CMK (cell line): Measurements from ENCODE around the gene CRLF1.
A peak's percentile ranks its signal among the peaks of the same experiment; 100 is the strongest.
"Not testable (repeated sequence)": the region's sequence is repeated elsewhere in the genome, so short reads cannot be mapped to it uniquely, and the experiment has no call there.

Experiments used
- DNase-seq: peaks from one replicate; pipeline ENCODE4 v3.0.0-alpha.2; 2010; ENCODE audit warnings: low read depth

The CRLF1 gene

DNA sequence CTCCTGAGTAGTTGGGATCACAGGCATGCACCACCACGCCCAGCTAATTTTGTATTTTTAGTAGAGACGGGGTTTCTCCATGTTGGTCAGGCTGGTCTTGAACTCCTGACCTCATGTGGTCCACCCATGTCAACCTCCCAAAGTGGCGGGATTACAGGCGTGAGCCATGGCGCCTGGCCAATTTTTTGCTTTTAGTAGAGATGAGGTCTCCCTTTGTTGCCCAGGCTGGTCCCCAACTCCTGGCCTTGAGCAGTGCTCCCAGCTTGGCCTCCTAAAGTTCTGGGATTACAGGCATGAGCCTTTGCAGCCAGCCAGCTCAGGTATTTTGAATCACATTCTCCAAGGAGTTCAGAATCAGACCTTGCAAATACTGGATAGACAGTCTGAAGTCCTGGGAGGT is 13.9 kb downstream of the CRLF1 start:
- not testable (repeated sequence) for DNase-seq

DNA sequence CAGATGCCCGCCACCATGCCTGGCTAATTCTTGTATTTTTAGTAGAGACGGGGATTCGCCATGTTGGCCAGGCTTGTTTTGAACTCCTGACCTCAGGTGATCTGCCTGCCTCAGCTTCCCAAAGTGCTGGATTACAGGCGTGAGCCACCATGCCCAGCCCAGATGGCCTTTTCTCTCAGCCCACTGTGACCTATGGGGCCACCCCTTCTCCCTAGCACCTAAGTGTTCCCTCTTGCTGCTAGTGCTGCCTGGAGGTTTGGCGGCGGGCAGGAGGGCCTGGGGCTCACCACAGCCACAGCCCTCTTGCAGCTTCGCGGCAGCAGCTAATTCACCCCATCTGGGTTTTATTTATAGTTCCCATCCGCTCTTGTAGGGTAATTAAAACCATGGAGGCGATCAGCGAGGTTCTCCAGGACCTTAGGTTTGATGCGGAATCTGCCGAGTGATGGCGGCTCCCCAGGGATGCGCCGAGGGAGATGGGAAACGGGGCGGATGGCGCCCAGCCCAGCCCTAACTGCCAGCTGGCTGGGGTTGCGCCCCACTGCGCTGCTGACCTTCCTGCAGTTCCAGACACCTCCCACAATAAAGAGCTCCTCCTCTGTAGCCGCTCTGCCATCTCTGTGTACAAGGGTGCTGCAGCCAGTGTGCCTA is 14.7 kb downstream of the CRLF1 start:
- DNase-seq, result no peak

DNA sequence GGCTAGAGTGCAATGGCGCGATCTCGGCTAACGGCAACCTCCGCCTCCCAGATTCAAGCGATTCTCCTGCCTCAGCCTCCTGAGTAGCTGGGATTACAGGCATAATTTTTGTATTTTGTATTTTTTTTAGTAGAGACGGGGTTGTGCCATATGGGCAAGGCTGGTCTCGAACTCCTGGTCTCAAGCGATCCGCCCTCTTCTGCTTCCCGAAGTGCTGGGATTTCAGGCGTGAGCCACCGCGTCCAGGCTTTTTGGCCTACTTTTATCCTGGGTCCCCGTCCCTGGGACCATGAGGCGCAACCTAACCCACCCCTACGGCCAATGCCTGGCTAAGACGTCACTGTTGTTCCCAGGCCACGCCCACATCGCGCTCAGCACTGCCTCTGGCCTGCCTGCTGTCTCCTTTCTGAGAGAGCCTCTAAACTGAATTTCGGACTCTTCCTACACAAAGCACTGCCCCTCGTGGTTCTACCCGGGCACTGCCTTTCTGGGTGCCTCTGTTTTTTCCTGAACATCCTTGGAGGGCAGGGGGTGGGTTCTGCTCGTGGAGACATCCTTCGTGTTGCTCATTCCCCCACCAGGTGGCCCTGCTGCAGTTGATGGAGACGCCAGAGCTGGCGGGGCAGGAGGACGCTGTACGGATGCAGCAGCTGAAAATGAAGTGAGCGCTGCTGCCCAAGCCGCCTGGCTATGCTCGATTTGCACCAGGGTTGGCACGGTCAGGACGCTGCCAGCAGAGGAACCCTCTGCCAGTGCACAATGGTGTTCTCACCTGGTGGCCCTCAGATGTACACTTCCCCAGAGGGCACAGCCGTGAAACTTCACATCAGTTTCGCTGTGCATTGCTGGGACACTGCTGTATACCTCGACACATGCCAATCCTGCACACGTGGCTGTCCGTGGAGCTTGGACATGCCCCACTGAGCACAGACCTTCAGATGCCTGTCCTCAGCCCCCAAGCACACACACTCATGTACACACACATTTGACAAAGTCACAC is 16.0 kb downstream of the CRLF1 start:
- no peak for DNase-seq

DNA sequence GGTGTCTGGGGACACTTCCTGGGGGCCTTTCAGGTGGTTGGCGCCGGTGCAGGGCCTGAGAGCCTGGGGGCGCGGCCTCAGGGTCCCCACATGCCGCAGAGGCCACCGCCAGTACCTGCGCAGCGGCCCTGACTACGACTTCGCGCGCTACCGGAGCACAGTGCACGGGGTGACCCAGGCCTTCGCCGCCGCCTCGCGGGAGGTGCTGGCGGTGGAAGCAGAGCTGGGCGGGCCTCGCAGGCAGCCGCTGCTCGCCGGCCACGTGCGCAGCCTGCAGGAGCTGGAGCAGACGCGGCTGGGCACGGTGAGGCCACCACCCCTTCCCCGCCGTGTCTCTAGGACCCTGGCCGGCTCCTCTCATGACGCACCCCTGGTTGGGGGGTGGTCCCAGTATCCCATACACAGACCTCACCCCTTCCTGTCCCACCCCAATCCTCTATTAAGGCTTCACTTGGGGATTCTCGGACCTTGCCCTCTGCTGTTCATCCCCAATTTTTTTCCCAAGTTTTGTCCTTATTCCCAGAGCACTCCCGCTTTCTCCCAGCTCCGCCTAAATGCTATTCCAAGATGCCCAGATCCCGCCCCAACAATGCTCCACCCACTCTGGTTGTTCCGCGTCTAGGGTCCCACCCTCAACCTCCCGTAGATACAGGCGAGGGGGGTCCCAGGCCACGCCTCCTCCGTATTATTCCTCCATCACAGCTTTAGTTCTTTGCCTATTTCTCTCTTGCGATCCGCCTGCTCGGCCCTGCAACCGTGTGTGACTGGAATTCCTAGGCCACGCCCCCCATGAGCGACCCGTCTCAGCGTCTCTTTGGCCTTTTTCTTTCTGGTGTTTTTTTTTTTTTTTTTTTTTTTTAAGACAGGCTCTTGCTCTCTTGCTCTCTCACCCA is 17.0 kb downstream of the CRLF1 start:
- DNase-seq, result no peak

DNA sequence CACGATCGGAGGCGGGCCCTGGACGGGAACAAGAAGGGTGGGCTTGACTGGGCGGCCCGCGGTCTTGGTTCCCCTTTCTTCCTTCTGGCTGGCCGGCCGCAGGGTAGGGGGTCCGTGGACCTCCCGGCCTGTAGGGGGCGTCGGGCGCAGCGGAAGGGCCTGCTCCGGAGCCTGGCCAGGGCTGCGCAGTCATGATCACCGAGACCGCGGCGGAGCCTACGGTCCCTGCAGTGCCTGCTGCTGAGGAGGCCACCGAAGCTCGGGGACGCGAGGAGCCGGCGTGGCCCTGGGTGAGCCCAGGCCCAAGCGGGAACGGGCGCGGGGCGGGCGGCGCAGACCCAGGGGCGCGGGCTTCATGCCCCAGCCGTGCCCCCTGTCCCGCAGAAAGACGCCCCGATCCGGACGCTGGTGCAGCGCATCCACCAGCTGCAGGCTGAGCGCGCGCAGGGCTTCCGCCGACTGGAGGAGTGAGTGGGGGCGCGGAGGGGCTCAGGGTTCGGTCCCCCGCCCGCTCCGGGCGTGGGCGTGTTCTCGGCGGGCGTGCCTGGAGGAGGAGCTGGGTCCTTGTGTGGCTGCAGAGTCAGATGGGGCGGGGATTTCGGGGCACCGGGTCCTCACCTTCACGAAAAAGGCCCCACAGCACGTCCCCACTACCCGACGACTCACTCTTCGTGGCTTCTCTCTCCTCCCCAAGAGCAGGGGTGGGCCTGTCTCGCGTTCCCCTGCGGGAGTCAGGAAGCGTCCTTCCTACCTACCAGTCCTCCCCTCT is 17.8 kb downstream of the CRLF1 start, which contains the start of gene REX1BD:
REX1BD (plus strand) TSS at position 188 of the 769 bp plus-strand sequence; CDS start at position 192, 4 bp downstream.
- DNase-seq, result peak; percentile 80

DNA sequence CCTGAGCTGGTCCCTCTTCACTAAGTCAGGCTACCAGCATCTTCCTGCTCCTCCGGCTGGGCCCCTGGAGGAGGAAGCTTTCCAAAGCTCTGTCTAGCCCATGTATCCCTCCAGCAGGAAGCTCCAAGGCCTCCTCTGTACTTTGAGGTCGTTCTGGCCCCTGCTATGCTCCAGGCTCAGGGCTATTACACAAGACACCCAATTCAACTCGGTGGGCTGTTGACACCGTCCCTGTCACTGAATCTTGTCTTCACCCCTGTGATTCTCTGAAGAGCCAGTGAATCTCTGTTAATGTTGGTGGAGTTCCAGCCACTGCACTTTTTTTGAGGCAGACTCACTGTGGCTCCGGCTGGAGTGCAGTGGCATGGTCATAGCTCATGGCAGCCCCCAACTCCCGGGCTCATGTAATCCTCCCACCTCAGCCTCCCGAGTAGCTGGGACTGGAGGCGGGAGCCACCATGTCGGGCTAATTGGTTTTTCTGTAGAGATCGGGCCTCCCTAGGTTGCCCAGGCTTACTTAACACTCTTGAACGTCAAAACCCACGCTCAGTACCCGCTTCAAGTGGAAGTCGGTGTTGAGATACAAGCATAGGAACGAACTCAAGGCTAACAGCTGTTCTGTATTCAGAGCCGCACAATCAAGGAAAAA is 18.5 kb downstream of the CRLF1 start:
- DNase-seq, result no peak

DNA sequence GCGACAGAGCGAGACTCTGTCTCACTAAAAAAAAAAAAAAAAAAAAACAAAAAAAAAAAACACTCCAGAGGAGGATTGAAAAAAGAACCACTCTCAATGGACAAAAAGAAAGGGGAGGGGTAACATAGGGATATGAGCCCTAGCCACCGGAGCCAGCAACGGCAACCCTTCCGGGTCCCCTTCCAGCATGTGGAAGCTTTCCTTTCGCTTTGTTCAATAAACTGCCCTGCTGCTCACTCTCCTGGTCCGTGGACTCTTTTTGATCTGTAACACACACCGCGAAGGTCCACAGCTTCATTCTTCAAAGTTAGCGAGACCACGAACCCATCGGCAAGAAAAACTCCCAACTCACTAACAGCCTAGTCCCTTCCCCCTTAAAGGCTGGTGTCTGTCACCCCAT is 19.0 kb downstream of the CRLF1 start:
- DNase-seq, result no peak

DNA sequence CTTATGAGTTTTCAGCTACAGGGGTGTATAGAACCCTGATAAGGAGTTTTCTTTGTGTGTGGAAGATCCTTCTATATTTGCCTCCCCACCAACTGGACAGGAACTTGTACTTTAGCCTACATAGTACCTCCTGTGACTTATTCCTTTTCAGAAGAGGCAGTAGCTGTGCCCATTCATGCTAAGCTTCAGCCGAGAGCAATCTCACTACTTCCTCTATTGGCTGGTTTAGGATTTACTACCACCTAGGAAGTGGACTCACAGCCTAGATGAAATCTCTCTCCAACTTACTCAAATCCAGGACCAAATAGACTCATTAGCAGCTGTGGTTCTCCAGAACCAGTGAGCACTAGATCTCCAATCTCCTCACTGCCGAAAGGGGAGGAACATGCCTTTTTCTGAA is 20.3 kb downstream of the CRLF1 start:
- no peak for DNase-seq

DNA sequence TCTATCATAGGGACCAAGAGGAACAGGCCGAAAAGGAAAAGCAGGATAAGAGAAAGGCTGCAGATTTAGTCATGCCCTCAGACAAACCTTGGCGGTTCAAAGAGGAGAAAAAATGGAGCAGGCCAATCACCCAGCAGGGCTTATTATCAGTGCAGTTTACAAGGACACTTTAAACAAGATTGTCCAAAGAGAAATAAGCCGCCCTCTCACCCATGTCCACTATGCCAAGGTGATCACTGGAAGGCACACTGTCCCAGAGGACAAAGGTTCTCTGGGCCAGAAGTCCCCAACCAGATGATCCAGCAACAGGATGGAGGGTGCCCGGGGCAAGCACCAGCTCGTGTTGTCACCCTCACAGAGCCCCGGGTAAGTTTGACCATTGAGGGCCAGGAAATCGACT is 26.3 kb downstream of the CRLF1 start:
- DNase-seq, result no peak

DNA sequence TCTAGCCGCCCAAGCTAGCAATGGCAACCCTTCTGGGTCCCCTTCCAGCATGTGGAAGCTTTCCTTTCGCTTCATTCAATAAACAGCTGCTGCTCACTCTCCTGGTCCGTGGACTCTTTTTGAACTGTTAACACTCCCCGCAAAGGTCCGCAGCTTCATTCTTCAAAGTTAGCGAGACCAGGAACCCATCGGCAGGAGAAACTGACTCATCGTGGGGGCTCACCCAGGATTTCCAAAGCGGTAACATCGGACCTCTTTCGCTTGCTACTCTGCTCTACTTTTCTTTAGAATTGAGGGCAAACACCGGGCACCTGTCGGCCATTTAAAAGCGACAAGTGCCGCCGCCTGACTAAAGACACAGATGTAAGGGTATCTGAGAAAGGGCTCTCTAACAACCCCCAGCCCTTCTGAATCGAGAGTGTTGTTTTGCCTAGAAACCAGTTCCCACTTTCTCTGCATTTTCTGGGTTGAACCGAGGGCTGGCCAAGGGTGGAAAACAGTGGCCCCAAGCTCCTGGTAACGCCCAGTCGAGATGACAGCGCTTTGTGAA is 29.2 kb downstream of the CRLF1 start:
- no peak for DNase-seq

DNA sequence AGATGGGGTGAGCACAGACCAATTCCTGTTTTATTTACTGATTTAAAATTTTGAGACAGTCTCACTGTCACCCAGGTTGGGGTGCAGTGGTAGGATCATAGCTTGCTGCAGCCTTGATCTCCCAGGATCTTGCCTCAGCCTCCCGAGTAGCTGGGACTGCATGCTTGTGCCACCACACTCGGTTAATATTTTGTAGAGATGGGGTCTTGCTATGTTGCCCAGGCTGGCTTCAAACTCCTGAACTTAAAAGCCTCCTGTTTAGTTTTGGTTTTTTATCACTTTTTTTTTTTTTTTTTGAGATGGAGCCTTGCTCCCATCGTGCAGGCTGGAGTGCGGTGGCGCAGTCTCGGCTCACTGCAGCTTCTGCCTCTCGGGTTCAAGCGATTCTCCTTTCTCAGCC is 30.2 kb downstream of the CRLF1 start:
- DNase-seq, result no peak

DNA sequence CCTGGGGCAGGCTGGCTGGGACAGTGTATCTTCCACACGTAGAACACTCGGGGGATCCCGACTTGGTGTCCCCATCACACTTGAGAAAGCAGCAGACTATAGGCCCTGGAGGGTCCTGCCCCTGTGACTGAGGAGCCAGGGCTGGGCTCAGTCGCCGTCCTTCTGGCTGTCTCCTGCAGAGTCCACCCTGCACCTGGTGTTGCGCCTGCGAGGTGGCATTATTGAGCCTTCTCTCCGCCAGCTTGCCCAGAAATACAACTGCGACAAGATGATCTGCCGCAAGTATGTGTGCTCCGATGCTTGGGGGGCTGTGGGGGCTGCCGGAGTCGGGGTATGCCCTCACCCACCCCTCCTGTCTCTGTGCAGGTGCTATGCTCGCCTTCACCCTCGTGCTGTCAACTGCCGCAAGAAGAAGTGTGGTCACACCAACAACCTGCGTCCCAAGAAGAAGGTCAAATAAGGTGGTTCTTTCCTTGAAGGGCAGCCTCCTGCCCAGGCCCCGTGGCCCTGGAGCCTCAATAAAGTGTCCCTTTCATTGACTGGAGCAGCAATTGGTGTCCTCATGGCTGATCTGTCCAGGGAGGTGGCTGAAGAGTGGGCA is 31.8 kb downstream of the CRLF1 start:
- DNase-seq, result no peak

DNA sequence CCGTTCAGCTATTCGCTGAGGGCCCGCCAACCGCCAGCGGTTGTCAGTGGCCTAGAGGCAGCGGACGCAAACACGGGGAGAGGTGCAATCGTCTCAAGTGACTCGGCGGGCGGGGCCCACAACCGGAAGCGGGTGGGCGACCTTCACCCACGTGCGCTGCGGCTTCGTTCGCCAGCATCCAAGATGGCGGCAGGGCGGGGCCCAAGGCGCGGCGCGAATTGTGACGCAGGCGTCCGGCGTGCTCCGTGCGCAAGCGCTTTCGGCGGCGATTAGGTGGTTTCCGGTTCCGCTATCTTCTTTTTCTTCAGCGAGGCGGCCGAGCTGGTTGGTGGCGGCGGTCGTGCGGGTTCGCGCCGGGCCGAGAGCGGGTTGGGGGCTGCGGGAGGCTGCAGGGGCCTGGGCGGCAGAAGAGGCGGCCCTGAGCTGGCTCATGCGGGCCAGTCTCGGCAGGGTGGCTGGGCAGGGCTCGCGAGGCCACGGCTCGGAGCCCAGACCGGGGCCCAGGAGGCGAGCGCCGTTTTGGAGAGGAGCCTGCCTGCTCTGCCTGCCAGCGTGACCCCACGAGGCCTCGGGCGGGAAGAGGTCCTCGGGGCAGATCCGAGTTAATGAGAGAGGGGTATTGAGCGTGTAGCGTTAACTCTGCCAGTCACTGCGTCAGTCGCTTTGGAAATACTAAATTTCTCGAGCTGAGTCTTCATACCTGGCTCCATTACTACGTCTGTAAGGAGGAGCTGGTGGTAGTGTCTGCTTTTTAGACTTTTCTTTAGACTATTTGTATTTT is 34.8 kb downstream of the CRLF1 start, which contains the start of gene UBA52:
UBA52 (plus strand) TSS at position 294 of the 781 bp plus-strand sequence. CDS start 1,444 bp downstream, outside the sequence.
- peak; percentile 89 for DNase-seq

DNA sequence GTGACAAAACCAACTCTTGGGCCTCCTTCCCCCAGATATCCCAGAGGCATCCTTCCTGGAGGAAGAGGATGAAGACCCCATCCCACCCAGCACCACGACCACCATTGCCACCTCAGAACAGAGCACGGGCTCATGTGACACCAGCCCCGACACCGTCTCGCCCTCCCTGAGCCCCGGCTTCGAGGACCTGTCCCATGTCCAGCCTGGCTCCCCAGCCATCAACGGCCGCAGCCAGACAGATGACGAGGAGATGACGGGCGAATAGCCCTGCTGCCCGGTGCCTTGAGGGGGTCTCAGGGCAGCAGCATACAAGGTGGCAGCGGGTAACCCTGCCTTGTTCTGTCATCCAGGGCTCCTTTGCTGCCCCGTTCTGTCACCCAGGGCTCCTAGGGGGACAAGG is 38.2 kb downstream of the CRLF1 start:
- no peak for DNase-seq

DNA sequence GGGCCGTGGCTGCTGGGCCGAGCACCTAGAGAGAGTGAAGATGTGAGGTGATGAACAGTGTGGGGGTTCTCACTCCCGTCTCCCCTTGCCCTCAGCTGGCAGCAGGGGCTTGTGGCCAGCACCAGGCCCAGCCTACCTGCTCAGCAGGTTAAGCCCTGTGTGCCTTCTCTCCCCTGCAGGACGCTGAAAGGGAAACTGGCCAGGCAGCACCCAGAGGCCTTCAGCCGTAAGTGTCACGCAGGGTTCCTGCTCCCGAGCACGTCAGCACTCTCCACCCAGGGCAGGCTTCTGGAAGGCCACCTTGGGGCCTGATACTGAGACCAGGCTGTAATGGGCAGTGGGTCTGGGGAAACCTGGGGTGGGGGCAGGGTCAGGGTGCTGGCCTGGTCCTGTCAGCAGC is 39.6 kb downstream of the CRLF1 start:
- DNase-seq, result no peak

DNA sequence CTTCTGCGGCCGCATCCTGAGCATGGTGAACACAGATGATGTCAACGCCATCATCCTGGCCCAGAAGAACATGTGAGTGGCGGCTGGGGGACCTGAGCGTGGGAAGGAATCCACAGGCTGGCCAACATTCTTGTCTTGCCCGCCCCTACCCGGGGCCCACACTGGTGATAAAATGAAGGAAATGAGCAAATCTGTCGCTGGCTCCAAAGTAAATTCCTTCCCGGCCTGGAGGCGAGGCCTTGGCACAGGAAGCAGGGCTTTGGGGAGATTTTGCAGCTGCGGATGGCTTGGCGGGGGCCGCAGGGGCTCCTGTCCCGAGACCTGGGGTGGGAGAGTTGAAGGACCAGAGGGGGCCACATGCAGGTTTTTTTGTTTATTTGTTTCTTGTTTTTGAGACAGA is 44.5 kb downstream of the CRLF1 start:
- no peak for DNase-seq

DNA sequence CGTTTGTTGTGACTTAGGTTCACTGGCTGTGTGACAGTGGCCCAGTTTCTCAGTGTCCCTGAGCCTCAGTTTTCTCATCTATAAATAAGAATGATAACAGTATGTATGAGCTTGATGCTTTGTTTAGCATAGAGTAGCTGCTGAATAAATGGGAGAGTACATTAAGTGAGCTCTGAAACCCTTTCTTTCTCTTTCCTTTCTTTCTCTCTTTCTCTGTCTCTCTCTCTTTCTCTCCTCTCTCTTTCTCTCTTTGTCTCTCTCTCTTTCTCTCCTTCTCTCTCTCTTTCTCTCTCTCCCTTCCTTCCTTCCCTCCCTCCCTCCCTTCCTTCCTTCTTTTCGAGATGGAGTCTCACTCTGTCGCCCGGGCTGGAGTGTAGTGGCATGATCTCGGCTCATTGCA is 46.9 kb downstream of the CRLF1 start:
- DNase-seq, result no peak

DNA sequence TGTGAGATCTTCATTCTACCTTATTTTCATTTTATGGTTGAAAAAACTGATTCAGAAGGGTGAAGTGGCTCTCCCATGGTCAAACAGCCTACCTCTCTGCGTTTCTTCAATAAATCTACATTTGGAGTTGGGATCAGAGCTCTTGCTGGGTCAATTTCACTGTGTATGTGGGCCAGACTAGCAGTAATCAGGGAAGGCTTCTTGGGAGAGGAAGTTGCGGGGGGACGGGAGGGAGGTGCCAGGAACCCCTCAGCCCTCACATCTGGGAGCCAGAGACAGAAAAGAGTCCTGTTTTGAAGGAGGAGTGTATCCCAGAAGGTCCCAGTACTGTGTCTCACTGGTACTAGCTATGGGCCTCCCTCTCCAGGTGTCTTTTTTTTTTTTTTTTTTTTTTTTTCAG is 48.0 kb downstream of the CRLF1 start:
- no peak for DNase-seq

DNA sequence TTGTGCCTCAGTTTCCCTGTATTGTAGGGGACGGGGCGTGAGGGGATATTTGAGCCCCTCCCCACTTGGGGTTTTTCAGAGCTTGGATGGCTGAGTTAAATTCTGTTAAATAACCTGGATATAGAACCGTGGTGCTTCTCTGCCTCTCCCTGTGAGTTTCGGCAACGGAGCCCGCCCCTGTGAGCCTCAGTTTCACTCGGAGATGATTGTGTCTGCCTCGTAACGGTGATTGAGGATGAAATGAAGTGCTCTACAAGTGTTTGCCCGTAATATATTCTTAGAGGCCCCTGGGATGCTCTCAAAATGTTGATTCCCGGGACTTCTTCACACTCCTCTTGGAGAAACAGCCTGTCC is 48.4 kb downstream of the CRLF1 start:
- DNase-seq, result no peak
